ENCODE data around the gene CFAP57.

- no peak for TF ChIP-seq POLR2AphosphoS5 (IDR thresholded peaks at IDR 0.05; ENCODE audit: low read depth, low read length)
- no peak for TF ChIP-seq POLR2A (IDR thresholded peaks at IDR 0.05; ENCODE audit: low read depth, low read length)
- no peak for TF ChIP-seq SPI1 (IDR thresholded peaks at IDR 0.05; ENCODE audit: low read depth, low read length)
Observed at GRCh38 chr1:43225168-43225567, 53.0 kb downstream of the CFAP57 start.

Measured in GM12891 (cell line).